CD4-positive, alpha-beta T cell treated with Interleukin-17A for 1 hour (primary cell): ENCODE data around the gene PSME1.

Experiments
- DNase-seq: peaks from one replicate; pipeline ENCODE4 v3.0.0-alpha.2; 2020

PSME1 gene

DNA sequence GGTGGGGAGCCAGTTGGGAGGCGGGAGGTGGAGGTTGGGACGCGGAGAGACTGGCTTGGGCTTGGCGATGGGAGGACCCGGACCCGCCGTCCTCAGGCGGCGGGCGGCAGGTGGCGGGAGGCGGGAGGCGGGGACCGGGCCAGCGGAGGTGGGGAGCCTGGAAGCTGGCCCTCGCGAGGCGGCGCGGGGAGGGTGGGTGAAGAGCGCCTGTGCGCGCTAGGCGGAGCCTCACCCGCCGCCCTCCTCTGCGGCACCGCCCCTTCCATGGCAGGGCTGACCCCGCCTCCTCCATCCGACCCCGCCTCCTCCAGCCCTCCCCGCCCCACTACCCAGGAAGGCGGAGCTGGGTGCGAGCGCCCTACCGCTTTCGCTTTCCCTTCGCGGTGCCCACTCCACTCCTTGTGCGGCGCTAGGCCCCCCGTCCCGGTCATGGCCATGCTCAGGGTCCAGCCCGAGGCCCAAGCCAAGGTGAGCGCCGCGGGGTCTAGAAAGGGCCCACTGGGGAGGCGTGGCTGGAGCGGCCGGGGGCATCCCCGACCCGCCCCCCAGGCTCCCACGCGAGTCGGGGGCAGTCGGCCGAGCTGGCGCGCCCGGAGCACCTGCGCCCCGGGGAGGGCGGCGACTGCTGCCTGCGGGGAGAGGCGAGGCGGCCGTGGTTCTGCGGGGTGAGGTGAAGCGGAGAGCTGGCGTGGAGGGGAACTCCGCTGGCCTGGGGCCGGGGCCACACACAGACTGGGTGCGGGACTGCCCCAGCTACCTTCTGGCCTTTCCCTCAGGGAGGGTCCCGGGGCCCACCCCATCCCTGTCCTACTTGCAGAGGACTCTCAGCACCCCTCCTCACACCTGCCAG lies at the start of gene PSME1:
PSME1 (plus strand) TSS at position 361 of the 850 bp plus-strand sequence; CDS start at position 430, 69 bp downstream.
- peak; percentile 96 for DNase-seq

DNA sequence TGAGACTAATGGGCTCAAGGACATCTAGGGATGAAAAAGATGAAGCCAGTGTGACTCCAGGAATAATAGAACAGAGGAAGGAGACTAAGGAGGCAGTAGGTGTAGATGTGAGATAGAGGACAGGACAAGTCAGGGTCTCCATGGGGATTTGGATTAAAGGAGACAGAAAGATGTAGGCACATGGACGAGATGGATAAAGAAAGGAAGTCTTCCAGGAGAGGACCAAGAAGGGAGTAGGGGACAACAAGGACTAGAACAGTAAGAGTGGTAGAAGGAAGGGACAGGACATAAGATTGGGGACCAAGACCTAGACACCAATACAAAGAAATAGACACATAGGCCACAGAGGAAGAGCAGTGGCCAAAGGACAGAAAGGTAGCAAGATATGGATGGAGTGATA lies 49.0 kb upstream of the PSME1 start:
- no peak for DNase-seq

DNA sequence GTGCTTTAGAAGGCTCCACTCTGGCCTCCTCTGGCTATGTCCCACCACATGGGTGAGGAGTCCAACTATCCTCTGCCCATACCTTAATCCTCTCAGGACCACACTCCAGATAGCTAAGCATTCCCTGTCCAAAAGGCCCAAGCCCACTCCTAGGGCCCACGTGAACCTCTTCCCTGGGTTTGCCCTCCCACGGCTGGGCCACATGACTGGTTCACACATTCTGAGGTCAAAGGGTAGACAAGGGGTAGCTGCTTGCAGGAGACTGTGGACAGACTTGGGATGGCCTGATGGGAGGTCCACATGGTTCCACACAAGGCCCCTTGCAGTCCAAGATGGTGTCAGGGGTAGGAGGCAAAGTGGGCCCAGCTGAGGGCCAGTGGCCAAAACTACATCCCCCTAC lies 47.9 kb upstream of the PSME1 start:
- DNase-seq, result no peak

DNA sequence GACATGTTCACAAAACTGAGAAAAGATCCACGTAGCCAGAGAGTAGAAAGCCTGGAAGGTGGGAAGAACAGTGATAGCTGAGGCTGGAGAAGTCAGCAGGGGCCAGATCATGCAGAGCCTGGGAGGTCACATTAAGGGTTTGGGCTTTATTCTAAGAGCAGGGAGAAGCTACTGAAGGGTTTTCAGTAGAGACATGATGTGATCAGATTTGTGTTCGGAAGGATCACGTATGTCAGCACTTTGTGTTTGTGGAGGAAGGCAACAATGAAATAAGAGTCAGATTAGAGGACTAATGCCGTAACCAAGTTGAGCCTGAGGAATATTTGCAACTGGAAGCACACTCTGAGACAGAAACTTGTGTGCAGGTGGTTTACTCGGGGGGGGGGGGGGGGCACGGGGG lies 46.1 kb upstream of the PSME1 start:
- DNase-seq, result no peak

DNA sequence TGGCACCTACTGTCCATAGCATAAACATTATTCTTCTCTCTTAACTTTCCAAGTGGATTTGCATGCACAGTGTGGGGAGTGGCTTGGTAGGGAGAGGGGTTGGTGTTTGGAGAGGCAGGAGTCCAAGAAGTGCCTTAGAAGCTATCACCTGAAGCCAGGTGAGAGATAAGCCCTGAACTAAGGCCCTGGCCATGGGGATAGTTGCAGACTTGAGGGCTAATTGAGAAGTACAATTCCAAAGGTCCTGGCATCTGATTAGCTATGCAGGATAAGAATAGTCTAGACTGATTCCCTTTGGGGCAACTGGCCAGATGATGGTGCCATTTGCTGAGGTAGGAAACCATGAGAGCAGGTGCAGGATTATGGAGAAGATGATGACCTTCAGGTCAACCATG lies 43.9 kb upstream of the PSME1 start:
- DNase-seq, result no peak

DNA sequence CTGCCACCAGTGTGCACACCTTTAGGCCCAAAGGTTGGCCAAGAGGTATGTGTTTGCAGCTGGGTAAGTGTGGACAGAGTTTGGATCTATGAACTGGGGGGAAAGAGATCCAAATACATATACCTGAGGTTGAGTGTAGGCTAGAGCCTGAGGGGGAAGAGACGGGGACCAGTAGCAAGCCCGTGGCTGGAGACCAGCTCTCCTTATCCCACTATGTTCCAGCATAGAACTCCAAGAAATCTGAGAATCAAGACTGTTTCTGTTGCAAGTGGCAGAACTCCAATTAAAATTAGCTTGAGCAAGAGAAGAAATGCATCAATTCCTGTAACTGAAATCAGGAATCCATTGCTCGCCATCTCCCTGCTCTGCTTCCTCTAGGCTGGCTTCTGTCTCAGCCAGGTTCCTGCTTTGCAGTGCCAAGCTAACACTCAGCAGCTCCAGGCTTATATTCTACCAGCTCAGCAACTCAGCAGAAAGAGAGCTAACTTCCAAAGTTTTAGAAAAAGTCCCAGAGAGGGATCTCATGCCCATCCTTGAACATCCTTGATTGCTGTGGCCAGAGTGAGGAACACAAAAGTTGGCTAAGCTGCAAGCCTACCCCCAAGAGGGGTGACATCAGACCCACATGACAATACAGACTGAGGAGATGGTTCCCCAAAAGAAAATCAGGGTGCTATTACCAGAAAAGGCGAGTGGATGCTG lies 43.3 kb upstream of the PSME1 start:
- no peak for DNase-seq

DNA sequence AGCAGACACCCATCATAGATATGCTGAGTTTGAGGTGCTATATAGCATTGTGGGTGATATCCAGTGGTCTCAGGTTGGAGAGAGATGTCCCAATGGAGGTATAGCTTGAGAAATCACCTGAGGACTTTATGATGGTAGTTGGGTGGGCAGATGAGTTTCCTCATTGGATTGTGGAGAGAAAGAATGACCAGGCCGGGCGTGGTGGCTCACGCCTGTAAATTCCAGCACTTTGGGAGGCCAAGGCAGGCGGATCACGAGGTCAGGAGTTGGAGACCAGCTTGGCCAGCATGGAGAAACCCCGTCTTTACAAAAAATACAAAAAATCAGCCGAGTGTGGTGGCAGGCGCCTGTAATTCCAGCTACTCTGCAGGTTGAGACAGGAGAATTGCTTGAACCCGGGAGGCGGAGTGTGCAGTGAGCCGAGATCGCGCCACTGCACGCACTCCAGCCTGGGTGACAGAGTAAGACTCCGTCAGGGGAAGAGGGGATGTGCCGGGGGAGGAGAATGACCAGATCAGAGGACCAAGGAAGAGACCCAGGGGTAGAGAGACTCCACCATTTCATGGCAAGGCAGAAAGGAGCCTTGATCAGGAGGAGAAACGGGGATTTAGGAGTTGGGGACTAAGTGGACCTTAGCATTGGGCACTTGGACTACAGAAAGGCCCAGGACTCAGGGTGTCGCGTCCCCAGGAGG lies 42.6 kb upstream of the PSME1 start:
- DNase-seq, result no peak

DNA sequence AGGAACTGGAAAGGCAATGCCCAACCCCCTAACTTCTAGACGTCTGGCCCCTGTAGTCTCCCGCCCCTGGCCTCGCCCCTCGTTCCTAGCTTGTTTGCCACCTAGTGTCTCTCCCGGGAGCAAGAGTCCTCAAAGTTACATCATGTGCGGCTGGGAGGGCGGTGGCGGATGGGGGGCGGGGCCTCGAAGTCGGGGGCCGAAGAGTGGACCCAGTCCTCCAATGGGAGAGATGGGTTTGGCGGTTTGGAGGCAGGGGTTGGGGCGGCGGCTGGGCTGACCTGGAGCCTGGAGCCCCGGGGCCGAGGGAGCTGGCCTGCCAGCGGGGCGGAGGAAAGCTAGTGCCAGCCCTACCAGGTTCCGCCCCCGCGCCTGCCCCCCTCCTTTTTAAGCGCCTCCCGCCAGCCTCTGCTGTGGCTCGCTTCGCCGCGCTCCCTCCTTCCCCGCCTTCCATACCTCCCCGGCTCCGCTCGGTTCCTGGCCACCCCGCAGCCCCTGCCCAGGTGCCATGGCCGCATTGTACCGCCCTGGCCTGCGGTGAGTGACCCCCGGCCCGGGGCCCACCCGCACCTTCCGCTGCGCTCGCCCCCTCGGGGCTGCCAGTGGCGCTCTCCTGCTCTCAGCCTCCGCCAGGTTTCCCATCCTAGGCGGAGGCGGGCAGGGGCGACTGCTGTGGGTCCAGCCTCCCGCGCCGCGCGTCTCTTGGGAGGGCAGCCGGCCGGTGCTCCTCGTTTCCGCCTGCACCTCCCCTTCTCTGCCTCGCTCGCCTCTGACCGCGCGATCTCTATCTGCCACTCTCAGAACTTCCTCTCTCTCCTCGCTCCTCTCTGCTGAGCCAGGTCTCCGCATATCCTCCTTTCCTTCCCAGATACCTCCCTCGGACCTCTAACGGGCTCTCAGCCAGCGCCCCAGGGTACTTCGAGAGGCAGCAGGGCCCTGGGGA lies 41.8 kb upstream of the PSME1 start, which contains the start of gene PCK2:
PCK2 (plus strand) TSS at position 411 of the 940 bp plus-strand sequence; CDS start at position 506, 95 bp downstream.
- peak; percentile 75 for DNase-seq

DNA sequence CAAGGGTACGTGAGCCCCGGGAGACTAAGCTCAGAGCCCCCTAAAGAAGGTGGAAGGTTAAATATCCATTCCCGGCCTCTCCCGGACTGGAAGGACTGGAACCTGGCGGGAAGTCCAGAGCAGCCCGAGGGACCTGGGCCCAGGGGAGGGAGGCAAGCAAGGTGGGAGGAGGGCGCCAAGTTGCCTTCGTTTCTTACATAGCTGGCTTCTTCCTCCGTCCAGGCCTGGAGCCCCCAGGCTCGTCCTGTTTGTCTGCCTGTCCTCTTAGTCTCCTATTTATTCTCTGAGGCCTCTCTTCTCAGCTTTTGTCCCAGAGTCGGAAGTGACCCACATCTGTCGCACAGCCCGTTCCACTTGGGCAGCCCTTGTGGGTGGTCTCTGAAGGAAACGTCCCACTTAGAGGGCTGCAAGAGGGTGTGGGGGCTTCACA lies 41.1 kb upstream of the PSME1 start:
- DNase-seq, result no peak

DNA sequence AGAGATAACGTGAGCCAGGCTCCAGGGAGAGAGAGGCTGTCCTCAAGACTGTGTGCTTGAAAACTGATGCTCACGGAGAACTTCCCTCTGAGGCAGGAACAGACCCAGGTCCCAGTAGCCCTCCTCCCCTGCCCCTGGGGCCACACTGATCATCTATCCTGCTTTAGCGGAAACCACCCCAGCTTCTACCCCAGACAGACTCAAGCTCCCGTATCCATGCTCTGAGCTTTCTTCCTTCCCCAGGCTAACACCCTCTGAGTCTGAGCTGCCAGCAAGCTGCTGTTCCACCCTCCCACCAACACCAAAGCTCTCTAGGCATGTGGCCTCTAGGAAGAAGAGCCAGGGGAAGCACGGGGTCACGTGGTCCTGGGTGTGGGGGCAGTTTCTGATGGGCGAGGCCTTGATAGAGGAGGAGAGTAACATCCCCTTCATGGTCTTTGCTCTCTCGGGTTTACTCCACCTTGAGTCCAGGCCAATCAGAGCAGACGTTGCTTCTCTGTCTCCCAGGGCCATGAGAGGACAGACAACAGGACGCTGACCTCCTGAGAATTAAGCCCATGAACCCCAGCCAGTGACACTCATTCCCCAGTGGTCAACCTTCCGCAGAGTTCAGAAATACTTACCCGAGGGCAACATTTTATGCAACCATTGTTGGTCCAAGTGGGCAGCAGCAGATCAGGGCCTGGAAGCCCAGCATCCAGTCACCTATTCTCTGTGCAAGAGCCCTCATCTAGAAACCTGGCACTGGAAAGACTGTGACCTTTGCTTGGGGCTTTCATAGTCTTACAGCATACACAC lies 40.5 kb upstream of the PSME1 start:
- DNase-seq, result peak; percentile 41

DNA sequence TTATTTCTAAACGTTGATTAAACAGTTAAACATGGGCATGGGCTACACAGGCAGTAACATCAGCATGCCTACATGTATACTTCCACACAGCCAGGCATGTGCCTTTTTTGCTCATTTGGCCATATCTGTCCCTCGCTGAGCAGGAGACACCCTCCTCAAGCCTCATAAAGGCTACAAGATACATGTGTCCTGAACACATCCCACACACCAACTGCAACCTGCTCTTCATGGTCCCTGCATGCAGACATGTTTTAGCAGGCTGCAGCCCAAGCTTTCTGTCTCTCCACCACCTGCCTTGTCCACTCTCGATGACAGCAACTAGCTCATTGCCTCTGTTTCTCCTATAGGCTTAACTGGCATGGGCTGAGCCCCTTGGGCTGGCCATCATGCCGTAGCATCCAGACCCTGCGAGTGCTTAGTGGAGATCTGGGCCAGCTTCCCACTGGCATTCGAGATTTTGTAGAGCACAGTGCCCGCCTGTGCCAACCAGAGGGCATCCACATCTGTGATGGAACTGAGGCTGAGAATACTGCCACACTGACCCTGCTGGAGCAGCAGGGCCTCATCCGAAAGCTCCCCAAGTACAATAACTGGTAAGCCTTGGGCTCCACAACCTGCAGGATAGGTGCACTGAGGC lies 39.3 kb upstream of the PSME1 start:
- DNase-seq, result no peak

DNA sequence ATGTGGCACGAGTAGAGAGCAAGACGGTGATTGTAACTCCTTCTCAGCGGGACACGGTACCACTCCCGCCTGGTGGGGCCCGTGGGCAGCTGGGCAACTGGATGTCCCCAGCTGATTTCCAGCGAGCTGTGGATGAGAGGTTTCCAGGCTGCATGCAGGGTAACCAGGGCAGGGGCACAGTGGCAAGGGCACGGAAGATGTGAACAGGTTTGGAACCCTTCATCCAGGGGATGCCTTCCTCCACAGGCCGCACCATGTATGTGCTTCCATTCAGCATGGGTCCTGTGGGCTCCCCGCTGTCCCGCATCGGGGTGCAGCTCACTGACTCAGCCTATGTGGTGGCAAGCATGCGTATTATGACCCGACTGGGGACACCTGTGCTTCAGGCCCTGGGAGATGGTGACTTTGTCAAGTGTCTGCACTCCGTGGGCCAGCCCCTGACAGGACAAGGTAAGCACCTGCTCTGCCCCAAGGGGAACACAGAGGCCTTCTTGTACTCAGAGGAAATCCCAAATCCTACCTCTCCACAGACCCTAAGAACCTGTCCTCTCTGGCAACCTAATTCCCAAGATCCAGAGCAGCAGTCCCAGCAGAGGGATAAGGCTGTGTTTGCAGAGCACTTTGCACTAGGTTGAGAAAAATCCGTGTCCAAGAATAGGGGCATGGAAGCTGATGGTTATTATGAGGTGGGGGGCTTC lies 37.6 kb upstream of the PSME1 start:
- no peak for DNase-seq

DNA sequence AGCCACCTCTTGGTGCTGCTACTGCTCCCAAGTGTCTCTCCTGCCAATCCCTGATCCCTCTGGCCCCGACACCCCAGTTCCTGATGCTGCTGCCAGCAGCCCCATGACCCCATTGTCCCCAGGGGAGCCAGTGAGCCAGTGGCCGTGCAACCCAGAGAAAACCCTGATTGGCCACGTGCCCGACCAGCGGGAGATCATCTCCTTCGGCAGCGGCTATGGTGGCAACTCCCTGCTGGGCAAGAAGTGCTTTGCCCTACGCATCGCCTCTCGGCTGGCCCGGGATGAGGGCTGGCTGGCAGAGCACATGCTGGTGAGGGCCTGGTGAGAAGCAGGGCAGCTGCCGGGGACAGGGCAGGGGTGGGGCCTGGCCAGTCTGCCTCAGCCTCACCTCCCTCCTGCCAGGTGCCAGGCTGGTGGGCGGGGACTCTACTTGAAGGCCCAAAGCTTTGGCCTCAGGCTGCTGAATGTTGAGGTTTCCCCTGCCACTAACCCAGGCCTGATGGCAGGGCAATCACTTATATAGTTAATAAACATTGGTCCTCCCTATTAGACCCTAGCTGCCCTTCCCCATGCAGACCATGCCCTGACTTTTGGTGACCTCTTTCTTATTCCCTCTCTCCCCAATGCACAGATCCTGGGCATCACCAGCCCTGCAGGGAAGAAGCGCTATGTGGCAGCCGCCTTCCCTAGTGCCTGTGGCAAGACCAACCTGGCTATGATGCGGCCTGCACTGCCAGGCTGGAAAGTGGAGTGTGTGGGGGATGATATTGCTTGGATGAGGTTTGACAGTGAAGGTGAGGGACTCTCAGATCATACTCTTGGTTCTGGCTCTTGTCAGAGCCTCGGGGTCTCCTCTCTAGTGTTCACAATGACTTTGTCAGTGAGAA lies 36.8 kb upstream of the PSME1 start:
- no peak for DNase-seq

DNA sequence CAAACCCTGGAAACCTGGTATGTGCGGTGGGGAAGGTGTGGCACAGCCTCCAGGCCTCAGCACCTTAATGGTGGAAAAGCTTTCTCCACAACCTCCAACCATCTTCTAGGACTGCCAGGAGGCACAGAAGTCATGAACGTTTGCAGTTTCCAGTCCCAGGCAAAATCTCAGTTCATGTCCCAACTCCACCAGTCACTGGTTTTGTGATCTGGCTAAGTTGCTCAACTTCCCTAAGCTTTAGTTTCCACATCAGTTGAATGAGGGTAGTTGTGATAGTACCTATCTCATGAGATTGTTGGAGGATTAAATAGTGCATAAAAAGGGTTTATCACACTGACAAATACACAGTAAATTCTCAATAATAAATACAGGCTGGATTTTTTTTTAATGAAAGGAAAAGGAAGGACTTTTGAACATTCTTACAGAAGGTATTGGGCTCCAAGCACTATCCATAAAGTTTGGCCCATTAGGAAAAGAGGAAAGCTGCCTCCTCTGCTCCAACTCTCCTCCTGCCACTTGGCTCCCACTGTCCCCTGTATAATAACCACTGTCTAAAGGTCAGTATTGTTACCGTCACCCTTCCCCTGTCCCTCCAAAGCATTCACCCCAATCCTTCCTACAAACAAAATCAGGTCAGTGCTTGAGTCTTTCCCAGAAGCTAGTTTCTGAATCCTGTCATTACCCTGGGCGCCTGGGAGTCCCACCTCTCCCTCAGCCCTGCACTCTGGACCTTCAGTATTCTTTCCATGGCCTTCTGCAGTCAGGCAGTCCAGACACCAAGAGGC lies 35.6 kb upstream of the PSME1 start:
- no peak for DNase-seq

DNA sequence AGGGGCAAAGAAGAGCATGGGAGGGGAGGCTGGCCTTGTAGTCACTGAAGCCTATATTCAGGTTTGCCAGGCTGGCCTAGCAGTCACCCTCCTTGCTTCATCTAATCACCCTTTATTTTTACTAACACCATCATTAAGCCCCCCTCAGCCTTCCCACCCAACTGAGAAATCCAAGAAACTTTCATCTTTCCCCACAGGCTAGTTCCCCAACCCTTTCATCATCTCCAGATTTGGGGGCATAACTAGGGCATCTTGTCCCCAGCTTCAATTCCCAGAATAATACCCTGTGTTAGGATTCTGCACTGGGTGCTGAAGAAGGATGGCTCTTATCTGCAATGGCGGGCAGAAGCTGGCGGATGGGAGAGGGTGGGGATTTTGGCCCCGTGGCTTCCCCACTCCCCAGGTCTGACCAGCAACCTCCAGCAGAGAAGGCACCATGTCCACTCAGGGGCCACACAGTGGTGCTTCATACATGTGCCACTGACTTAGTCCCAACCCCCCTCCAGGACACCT lies 35.0 kb upstream of the PSME1 start:
- DNase-seq, result no peak

DNA sequence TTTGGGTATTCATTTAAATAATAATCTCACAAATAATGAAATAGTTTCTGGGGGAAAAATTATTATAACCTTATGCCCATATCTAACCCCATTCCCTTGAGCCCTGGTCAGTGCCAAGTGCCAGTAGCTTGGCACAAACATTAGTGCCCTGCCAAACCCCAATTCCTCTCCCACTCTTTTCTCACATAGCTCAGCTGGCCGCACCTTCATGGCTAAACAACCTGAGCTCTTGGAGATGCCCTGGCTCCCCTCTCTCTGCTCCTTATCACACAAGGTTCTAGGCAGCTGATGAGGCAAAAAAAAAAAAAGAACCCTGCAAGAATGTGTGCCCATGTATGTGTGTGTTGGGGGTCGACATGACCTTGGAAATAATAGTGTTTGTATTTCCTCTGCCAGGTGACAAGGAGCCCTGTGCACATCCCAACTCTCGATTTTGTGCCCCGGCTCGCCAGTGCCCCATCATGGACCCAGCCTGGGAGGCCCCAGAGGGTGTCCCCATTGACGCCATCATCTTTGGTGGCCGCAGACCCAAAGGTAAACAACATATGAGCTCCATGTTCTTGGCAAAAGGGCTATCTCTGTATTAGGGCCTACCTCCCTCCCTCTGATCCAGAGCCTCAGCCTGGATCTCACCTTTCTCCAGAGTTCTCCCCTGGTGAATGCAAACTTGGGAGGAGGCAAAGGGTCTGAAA lies 33.5 kb upstream of the PSME1 start:
- no peak for DNase-seq

DNA sequence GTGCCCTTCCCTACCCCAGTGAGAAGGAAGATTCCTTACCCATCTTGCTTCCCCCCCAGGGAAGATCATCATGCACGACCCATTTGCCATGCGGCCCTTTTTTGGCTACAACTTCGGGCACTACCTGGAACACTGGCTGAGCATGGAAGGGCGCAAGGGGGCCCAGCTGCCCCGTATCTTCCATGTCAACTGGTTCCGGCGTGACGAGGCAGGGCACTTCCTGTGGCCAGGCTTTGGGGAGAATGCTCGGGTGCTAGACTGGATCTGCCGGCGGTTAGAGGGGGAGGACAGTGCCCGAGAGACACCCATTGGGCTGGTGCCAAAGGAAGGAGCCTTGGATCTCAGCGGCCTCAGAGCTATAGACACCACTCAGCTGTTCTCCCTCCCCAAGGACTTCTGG lies 32.5 kb upstream of the PSME1 start:
- no peak for DNase-seq
